ENCODE results near the gene TENM4.

DNA sequence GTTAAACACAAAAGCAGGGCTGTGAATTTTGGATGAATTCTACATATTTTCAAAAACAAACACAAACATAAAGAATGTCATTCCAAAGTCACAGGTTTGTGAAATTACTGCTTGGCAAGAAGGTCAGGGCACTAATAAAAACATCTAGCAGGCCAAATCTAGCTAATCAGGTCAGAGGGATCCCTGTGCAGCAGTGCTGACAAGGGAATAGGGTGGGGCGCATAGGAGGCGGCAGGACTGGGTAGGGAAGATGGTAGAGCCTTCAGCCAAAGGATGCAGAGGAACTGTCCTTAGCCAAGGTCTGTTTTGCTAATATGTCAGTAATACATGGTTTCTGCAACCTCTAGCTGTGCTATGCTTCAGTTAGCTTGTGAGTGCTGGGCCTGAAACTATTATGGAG is 396.6 kb downstream of the TENM4 start:
- TF ChIP-seq SP1 (IDR thresholded peaks at IDR 0.05) (no peak), BHLHE40 (IDR thresholded peaks at IDR 0.05; ENCODE audit: borderline replicate concordance) (no peak), ZNF384 (IDR thresholded peaks at IDR 0.05) (no peak), FOXK2 (IDR thresholded peaks at IDR 0.05) (no peak), ELF4 (IDR thresholded peaks at IDR 0.05) (no peak), CTBP1 (IDR thresholded peaks at IDR 0.05; ENCODE audit: borderline replicate concordance) (no peak), TARDBP (IDR thresholded peaks at IDR 0.05) (no peak), LEF1 (IDR thresholded peaks at IDR 0.05; ENCODE audit: borderline replicate concordance) (no peak), SUZ12 (IDR thresholded peaks at IDR 0.05) (no peak), FOXA1 (IDR thresholded peaks at IDR 0.05) (no peak), HDGF (IDR thresholded peaks at IDR 0.05; ENCODE audit: borderline replicate concordance) (no peak), FOXM1 (IDR thresholded peaks at IDR 0.05; ENCODE audit: borderline replicate concordance) (no peak), ARNT (IDR thresholded peaks at IDR 0.05) (no peak)
- TF ChIP-seq, protein P1, sequence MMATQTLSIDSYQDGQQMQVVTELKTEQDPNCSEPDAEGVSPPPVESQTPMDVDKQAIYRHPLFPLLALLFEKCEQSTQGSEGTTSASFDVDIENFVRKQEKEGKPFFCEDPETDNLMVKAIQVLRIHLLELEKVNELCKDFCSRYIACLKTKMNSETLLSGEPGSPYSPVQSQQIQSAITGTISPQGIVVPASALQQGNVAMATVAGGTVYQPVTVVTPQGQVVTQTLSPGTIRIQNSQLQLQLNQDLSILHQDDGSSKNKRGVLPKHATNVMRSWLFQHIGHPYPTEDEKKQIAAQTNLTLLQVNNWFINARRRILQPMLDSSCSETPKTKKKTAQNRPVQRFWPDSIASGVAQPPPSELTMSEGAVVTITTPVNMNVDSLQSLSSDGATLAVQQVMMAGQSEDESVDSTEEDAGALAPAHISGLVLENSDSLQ (IDR thresholded peaks at IDR 0.05): no peak

Data from HEK293T (cell line).